ENCODE measurements around the gene CYTH2.

DNA sequence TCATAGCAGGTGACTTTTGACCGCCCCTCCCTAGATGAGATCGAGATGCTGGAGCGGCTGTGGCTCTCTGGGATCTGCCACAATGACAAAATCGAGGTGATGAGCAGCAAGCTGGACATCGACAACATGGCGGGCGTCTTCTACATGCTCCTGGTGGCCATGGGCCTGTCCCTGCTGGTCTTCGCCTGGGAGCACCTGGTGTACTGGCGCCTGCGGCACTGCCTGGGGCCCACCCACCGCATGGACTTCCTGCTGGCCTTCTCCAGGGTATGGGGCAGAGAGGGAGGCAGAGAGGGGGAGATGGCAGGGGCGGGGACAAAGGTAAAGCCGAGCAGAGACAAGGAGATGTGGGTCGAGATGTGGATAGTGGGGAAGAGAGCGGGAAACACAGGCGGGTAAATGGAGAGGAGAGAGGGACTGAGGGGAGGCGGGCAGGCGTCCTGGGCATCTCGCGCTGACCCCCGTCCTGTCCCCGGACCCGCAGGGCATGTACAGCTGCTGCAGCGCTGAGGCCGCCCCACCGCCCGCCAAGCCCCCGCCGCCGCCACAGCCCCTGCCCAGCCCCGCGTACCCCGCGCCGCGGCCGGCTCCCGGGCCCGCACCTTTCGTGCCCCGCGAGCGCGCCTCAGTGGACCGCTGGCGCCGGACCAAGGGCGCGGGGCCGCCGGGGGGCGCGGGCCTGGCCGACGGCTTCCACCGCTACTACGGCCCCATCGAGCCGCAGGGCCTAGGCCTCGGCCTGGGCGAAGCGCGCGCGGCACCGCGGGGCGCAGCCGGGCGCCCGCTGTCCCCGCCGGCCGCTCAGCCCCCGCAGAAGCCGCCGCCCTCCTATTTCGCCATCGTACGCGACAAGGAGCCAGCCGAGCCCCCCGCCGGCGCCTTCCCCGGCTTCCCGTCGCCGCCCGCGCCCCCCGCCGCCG lies 26.8 kb upstream of the CYTH2 start:
- TF ChIP-seq, protein P1, sequence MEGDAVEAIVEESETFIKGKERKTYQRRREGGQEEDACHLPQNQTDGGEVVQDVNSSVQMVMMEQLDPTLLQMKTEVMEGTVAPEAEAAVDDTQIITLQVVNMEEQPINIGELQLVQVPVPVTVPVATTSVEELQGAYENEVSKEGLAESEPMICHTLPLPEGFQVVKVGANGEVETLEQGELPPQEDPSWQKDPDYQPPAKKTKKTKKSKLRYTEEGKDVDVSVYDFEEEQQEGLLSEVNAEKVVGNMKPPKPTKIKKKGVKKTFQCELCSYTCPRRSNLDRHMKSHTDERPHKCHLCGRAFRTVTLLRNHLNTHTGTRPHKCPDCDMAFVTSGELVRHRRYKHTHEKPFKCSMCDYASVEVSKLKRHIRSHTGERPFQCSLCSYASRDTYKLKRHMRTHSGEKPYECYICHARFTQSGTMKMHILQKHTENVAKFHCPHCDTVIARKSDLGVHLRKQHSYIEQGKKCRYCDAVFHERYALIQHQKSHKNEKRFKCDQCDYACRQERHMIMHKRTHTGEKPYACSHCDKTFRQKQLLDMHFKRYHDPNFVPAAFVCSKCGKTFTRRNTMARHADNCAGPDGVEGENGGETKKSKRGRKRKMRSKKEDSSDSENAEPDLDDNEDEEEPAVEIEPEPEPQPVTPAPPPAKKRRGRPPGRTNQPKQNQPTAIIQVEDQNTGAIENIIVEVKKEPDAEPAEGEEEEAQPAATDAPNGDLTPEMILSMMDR (IDR thresholded peaks at IDR 0.05) = no peak
- TF ChIP-seq ZNF263 (CRISPR knock-in tag; IDR thresholded peaks at IDR 0.05; ENCODE audit: low read depth) (no peak), SMAD4 (CRISPR knock-in tag; IDR thresholded peaks at IDR 0.05) (no peak), KAT7 (CRISPR knock-in tag; IDR thresholded peaks at IDR 0.05; ENCODE audit: borderline replicate concordance) (no peak), ZNF138 (CRISPR knock-in tag; conservative IDR thresholded peaks at IDR 0.05) (no peak), ZNF121 (CRISPR knock-in tag; IDR thresholded peaks at IDR 0.05) (no peak), MXD4 (CRISPR knock-in tag; IDR thresholded peaks at IDR 0.05; ENCODE audit: borderline replicate concordance) (no peak)
- TF ChIP-seq, protein P2, sequence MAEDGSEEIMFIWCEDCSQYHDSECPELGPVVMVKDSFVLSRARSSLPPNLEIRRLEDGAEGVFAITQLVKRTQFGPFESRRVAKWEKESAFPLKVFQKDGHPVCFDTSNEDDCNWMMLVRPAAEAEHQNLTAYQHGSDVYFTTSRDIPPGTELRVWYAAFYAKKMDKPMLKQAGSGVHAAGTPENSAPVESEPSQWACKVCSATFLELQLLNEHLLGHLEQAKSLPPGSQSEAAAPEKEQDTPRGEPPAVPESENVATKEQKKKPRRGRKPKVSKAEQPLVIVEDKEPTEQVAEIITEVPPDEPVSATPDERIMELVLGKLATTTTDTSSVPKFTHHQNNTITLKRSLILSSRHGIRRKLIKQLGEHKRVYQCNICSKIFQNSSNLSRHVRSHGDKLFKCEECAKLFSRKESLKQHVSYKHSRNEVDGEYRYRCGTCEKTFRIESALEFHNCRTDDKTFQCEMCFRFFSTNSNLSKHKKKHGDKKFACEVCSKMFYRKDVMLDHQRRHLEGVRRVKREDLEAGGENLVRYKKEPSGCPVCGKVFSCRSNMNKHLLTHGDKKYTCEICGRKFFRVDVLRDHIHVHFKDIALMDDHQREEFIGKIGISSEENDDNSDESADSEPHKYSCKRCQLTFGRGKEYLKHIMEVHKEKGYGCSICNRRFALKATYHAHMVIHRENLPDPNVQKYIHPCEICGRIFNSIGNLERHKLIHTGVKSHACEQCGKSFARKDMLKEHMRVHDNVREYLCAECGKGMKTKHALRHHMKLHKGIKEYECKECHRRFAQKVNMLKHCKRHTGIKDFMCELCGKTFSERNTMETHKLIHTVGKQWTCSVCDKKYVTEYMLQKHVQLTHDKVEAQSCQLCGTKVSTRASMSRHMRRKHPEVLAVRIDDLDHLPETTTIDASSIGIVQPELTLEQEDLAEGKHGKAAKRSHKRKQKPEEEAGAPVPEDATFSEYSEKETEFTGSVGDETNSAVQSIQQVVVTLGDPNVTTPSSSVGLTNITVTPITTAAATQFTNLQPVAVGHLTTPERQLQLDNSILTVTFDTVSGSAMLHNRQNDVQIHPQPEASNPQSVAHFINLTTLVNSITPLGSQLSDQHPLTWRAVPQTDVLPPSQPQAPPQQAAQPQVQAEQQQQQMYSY (CRISPR knock-in tag; IDR thresholded peaks at IDR 0.05) = no peak
- TF ChIP-seq, protein P3, sequence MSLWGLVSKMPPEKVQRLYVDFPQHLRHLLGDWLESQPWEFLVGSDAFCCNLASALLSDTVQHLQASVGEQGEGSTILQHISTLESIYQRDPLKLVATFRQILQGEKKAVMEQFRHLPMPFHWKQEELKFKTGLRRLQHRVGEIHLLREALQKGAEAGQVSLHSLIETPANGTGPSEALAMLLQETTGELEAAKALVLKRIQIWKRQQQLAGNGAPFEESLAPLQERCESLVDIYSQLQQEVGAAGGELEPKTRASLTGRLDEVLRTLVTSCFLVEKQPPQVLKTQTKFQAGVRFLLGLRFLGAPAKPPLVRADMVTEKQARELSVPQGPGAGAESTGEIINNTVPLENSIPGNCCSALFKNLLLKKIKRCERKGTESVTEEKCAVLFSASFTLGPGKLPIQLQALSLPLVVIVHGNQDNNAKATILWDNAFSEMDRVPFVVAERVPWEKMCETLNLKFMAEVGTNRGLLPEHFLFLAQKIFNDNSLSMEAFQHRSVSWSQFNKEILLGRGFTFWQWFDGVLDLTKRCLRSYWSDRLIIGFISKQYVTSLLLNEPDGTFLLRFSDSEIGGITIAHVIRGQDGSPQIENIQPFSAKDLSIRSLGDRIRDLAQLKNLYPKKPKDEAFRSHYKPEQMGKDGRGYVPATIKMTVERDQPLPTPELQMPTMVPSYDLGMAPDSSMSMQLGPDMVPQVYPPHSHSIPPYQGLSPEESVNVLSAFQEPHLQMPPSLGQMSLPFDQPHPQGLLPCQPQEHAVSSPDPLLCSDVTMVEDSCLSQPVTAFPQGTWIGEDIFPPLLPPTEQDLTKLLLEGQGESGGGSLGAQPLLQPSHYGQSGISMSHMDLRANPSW (CRISPR knock-in tag; conservative IDR thresholded peaks at IDR 0.05; ENCODE audit: low read depth) = no peak
- TF ChIP-seq, protein P4, sequence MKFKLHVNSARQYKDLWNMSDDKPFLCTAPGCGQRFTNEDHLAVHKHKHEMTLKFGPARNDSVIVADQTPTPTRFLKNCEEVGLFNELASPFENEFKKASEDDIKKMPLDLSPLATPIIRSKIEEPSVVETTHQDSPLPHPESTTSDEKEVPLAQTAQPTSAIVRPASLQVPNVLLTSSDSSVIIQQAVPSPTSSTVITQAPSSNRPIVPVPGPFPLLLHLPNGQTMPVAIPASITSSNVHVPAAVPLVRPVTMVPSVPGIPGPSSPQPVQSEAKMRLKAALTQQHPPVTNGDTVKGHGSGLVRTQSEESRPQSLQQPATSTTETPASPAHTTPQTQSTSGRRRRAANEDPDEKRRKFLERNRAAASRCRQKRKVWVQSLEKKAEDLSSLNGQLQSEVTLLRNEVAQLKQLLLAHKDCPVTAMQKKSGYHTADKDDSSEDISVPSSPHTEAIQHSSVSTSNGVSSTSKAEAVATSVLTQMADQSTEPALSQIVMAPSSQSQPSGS (CRISPR knock-in tag; IDR thresholded peaks at IDR 0.05; ENCODE audit: borderline replicate concordance, low read depth) = no peak
- TF ChIP-seq, protein P5, sequence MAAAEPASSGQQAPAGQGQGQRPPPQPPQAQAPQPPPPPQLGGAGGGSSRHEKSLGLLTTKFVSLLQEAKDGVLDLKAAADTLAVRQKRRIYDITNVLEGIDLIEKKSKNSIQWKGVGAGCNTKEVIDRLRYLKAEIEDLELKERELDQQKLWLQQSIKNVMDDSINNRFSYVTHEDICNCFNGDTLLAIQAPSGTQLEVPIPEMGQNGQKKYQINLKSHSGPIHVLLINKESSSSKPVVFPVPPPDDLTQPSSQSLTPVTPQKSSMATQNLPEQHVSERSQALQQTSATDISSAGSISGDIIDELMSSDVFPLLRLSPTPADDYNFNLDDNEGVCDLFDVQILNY (CRISPR knock-in tag; IDR thresholded peaks at IDR 0.05) = no peak

Data from WTC11 (cell line).